GM19035 (cell line): Measurements from ENCODE around the gene NAV2.

ENCODE experiments used
- ATAC-seq: cut with Tn5 transposase; IDR thresholded peaks from one replicate; pipeline ENCODE4 v1.9.1; 2021; ENCODE audit not compliant: unreplicated experiment

The NAV2 gene

GRCh38 chr11:19803506-19803998 lies 90.9 kb downstream of the NAV2 start:
- ATAC-seq: no peak

GRCh38 chr11:19805376-19805775 lies 92.7 kb downstream of the NAV2 start:
- ATAC-seq: no peak

- ATAC-seq: no peak
These were observed 93.2 kb downstream of the NAV2 start for GRCh38 chr11:19805827-19806226.

GRCh38 chr11:19806251-19806650 lies 93.6 kb downstream of the NAV2 start:
- ATAC-seq: no peak

- no peak for ATAC-seq
These were observed 95.7 kb downstream of the NAV2 start for GRCh38 chr11:19808076-19808911.

- no peak for ATAC-seq
These were observed 98.2 kb downstream of the NAV2 start for GRCh38 chr11:19810852-19811251.

GRCh38 chr11:19811380-19811779 lies 98.7 kb downstream of the NAV2 start:
- ATAC-seq: no peak

GRCh38 chr11:19812096-19812495 lies 99.5 kb downstream of the NAV2 start:
- no peak for ATAC-seq

GRCh38 chr11:19812710-19813109 lies 100.1 kb downstream of the NAV2 start:
- no peak for ATAC-seq

GRCh38 chr11:19813158-19813879 lies 100.7 kb downstream of the NAV2 start:
- ATAC-seq: no peak

GRCh38 chr11:19814421-19814820 lies 101.8 kb downstream of the NAV2 start:
- ATAC-seq: no peak

GRCh38 chr11:19816040-19816439 lies 103.4 kb downstream of the NAV2 start:
- no peak for ATAC-seq

- no peak for ATAC-seq
These were observed 104.2 kb downstream of the NAV2 start for GRCh38 chr11:19816817-19817216.

GRCh38 chr11:19817265-19817851 lies 104.7 kb downstream of the NAV2 start:
- ATAC-seq: no peak

GRCh38 chr11:19817870-19818269 lies 105.2 kb downstream of the NAV2 start:
- no peak for ATAC-seq

- no peak for ATAC-seq
These were observed 106.0 kb downstream of the NAV2 start for GRCh38 chr11:19818619-19819018.

GRCh38 chr11:19819148-19819547 lies 106.5 kb downstream of the NAV2 start:
- no peak for ATAC-seq

- no peak for ATAC-seq
These were observed 107.5 kb downstream of the NAV2 start for GRCh38 chr11:19820100-19820499.

- ATAC-seq: no peak
These were observed 108.8 kb downstream of the NAV2 start for GRCh38 chr11:19821412-19821875.

GRCh38 chr11:19821993-19822392 lies 109.4 kb downstream of the NAV2 start:
- no peak for ATAC-seq

GRCh38 chr11:19822531-19822930 lies 109.9 kb downstream of the NAV2 start:
- ATAC-seq: no peak

- no peak for ATAC-seq
These were observed 114.0 kb downstream of the NAV2 start for GRCh38 chr11:19826606-19827005.
